ENCODE data around the gene PRKCA.

- TF ChIP-seq, protein P1, sequence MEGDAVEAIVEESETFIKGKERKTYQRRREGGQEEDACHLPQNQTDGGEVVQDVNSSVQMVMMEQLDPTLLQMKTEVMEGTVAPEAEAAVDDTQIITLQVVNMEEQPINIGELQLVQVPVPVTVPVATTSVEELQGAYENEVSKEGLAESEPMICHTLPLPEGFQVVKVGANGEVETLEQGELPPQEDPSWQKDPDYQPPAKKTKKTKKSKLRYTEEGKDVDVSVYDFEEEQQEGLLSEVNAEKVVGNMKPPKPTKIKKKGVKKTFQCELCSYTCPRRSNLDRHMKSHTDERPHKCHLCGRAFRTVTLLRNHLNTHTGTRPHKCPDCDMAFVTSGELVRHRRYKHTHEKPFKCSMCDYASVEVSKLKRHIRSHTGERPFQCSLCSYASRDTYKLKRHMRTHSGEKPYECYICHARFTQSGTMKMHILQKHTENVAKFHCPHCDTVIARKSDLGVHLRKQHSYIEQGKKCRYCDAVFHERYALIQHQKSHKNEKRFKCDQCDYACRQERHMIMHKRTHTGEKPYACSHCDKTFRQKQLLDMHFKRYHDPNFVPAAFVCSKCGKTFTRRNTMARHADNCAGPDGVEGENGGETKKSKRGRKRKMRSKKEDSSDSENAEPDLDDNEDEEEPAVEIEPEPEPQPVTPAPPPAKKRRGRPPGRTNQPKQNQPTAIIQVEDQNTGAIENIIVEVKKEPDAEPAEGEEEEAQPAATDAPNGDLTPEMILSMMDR (IDR thresholded peaks at IDR 0.05; ENCODE audit: insufficient read depth, low read length) = no peak
- TF ChIP-seq POLR2AphosphoS5 (IDR thresholded peaks at IDR 0.05; ENCODE audit: low read depth) = no peak
- TF ChIP-seq, protein P2, sequence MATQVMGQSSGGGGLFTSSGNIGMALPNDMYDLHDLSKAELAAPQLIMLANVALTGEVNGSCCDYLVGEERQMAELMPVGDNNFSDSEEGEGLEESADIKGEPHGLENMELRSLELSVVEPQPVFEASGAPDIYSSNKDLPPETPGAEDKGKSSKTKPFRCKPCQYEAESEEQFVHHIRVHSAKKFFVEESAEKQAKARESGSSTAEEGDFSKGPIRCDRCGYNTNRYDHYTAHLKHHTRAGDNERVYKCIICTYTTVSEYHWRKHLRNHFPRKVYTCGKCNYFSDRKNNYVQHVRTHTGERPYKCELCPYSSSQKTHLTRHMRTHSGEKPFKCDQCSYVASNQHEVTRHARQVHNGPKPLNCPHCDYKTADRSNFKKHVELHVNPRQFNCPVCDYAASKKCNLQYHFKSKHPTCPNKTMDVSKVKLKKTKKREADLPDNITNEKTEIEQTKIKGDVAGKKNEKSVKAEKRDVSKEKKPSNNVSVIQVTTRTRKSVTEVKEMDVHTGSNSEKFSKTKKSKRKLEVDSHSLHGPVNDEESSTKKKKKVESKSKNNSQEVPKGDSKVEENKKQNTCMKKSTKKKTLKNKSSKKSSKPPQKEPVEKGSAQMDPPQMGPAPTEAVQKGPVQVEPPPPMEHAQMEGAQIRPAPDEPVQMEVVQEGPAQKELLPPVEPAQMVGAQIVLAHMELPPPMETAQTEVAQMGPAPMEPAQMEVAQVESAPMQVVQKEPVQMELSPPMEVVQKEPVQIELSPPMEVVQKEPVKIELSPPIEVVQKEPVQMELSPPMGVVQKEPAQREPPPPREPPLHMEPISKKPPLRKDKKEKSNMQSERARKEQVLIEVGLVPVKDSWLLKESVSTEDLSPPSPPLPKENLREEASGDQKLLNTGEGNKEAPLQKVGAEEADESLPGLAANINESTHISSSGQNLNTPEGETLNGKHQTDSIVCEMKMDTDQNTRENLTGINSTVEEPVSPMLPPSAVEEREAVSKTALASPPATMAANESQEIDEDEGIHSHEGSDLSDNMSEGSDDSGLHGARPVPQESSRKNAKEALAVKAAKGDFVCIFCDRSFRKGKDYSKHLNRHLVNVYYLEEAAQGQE (IDR thresholded peaks at IDR 0.05; ENCODE audit: insufficient replicate concordance, low read depth) = no peak
- TF ChIP-seq GABPA (IDR thresholded peaks at IDR 0.05; ENCODE audit: low read depth) = no peak
Observed at GRCh38 chr17:66296289-66296725, 6.1 kb upstream of the PRKCA start.

Data from HL-60 (cell line).